ENCODE measurements around the gene SGPP2.
"Not testable (repeated sequence)": the region's sequence is repeated elsewhere in the genome, so short reads cannot be mapped to it uniquely, and the experiment has no call there.

The SGPP2 gene

DNA sequence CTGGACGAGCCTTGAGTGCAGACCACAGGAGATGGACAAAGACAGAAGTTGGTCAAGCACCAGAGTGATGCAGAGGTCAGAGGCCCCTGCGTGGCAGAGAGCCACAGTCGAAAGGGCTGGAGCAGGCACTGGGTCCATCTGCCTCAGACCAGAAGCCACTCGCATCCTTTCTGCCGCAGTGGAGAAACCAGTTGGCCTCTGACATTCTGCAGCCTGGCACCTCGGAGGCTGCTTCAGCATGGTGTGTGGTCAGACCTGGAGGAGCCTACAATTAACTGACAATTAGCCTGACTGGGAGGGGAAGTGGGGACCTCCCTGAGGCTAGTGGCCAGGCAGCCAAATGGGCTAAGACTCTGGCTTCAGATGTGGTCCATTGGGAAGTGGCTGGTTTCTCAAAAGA is 111.1 kb downstream of the SGPP2 start:
- DNase-seq = no peak

GRCh38 chr2:222538535-222538934 is 114.2 kb downstream of the SGPP2 start:
- DNase-seq = no peak

DNA sequence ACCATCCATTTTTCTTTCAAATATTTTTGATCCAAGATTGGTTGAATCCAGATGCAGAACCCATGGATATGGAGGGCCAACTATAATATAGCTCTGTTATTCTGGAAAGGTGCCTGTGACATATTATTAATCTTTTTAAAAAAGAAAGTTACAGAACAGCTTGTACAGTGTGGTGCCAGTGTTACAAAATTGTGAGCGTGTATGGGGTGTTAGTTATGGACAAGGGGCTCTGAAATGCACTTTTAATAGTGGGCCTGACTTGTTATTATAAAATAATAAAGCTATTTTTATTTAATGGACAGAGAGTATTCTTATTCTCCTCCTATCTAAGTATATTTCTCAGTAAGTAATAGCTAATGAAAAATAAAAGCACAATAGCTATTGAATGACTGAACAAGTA is 120.3 kb downstream of the SGPP2 start:
- DNase-seq = no peak

GRCh38 chr2:222545823-222546795 is 121.8 kb downstream of the SGPP2 start:
- DNase-seq = no peak

DNA sequence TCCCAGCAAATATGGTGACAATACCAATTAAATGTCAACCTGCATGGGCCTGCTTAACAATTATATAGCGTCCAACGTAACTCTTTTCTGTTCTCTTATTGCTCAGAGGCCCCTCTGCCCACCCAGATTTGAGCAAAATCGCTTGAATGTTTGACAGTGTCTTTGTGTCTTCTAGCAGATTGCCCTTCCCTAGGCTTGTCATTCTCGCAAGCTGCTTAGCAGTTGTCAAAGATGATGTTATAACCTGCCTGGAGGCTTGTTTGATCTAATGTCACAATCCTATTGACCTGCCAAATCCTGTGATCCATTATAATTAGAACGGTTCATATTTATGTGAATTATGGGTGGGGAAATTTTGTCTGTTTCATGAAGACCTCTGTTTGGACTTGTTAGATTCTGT is 122.7 kb downstream of the SGPP2 start:
- no peak for DNase-seq

GRCh38 chr2:222548992-222549391 is 124.6 kb downstream of the SGPP2 start:
- no peak for DNase-seq

DNA sequence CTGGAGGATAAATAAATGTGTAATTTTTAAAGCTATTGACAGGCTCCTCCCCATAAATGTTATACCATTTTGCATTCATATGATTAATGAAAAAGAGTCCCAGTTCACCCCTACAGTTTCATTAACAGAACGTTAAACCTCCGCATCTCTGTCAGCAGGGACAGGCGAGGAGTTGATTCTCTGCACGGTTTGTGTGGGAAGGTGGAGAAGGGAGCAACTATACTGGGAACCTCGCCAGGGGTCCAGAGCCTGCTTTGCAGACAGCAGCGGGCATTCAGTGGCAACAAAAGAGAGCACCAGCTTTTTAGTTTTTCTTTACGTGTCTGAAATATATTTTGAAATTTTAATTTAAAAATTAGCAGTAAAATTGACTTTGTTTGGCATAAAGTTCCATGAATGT is 130.2 kb downstream of the SGPP2 start:
- DNase-seq = no peak

GRCh38 chr2:222561151-222561550 is 136.8 kb downstream of the SGPP2 start:
- no peak for DNase-seq

DNA sequence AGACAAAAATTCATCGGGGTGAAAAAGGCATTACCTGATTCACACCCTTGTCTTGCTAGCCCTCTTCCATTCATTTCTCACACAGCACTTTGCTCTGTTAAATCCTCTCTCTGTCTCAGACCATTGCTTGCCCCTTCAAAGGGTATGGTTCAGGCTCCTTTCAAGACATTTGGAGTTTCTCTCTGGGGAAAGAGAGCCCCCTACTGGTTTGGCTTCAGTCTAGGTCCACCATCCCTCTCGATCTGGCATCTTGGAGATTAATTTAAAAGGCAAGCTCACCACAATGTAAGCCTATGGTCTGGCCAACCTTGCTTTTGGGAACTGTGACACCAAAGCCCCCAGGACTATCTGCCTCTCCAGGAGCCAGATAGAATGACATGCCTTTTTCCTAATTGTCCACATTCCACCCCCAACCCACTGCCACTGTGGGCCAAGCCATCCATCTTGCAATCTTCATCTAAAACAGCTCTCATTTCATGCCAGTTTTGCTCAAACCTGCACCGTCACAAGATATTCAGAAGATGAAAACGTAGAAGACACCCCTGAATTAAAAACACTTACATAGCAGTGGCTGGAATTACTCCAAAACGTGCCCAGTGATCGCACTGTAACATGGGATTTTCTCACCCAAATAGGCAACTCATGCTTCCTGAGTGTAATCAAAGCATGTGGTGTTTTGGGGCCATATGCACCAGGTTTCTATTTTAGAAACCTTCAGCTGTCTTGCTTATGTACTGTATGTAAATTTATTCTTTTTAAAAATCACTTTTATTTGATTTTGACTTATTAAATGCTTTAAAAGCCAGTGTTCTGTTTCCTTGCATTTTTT is 137.7 kb downstream of the SGPP2 start:
- DNase-seq = peak; percentile 50

DNA sequence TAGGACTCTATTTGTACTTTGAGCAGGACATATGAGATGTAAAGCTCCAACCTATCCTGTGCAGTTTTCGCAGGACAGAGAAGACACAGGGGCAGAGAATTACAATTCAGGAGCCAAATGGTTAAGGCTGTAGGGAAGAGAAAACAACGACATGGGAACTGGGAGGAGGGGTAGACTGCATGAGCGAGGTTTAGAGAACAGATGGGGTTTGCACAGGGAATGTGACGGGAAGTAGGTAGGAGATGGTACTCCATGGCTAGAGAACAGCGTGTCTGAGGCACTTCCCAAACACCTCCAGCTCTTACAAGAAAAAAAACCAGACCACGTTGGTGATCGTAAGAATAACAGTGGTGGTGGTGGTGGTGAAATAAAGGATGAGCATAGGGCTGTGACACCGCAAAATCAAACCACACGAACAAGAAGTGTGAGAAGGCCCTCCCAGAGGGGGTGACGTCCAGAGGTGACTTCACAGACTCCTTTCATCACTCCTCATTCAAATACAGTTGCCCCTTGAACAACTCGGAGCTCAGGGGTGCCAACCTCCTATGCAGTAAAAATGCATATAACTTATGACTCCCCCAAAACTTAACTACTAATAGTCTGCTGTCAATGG is 138.9 kb downstream of the SGPP2 start:
- no peak for DNase-seq

DNA sequence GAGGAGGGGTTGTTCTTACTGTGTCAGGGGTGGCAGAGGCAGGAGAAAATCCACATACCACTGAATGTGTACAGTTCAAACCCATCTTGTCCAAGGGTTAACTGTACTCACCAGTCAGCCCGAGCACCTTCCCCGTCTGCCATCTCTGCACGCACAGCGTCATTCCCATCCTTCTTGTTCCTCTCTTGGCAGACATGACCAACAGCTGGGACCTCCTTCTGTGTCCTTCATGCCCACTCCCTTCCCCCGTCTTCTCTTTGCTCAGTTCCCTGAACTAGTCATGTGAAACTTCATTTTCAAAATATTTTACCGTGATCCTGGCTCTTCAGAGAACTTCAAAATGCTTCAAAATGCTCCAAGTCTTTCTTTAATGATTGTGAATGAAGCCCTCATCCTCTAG is 139.6 kb downstream of the SGPP2 start:
- DNase-seq = no peak

GRCh38 chr2:222566229-222566628 is 141.9 kb downstream of the SGPP2 start:
- DNase-seq = no peak

GRCh38 chr2:222568865-222569264 is 144.5 kb downstream of the SGPP2 start:
- peak; percentile 86 for DNase-seq

- no peak for DNase-seq
Observed at GRCh38 chr2:222569826-222570225, 145.5 kb downstream of the SGPP2 start.

DNA sequence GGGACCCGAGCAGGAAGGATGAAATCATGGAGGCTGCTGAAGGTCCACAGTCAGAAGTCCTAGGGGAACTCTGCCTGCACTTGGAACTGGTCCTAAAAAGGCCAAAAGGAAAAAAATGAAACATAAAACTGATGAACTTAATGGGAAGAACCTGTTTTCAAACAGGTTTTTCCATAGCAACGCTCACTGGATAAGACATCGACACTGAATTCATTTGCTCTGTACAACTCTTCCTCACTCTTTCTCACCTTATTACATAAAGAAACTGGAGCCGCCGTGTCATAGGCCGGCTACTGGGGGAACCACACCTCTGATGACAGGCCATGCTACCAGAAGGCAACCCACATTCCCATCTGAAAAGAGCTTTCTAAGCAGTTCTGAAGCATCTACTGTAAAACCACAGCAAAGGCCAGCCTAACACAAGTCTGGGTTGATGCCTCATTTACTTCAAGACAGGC is 147.9 kb downstream of the SGPP2 start:
- DNase-seq = no peak

GRCh38 chr2:222572751-222573174 is 148.4 kb downstream of the SGPP2 start:
- DNase-seq = no peak

GRCh38 chr2:222575618-222576017 is 151.3 kb downstream of the SGPP2 start:
- no peak for DNase-seq

DNA sequence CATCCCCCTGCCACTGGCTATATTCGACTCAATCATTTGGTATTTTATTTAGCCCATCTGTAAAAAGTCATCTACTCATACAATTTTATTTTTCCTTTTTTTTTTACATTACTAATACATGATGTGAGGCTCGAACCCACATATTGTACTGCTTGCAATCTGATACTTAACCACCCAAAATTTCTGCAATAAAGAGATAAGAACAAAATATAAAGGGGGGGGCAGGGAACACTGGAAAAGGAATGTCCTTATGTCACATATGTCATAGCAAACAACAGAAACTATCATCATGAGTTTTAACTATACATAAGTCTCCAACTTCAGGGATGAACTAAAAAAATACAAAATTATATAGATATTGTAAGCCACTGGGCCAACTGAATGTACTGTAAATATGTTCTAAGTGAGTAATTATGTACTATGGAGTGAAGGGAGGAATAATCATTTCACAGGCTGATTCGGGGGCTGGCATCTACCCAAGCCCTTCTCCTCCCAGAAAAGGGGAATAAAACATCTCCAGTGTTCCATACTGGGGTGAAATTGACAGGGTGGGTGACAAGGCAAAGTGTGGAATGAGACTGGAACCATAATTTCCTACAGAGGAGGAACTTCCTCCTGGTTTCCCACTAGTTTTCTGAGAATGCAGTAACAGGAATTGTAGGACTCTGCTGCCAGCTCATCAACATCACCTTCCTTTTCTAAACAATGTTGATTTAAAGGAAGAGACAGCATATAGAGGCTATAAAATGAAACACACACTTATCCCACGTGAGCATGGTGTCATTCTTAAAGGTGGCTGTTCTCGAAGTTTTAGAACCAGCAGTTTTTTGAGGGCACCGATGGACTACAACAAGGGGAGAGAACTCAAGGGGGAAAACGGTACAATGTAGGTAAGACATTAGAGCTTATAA is 152.1 kb downstream of the SGPP2 start:
- no peak for DNase-seq

- DNase-seq = no peak
Observed at GRCh38 chr2:222577341-222577740, 153.0 kb downstream of the SGPP2 start.

DNA sequence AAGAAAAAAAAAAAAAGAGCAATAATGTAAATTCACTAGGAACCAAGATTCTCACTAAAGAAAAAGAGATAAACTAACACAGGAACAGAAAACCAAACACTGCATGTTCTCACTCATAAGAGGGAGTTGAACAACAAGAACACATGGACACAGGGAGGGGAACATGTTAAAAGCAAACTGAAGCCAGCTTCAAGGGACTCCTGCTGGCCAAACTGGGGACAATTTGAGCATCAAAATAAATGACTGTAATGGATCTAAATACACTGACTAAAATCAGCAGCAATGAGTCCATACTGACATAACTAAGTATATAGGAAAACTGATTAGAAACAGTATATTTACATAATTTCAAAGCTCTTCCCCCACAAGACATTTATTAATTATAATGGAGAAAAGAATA is 158.6 kb downstream of the SGPP2 start:
- DNase-seq = no peak

DNA sequence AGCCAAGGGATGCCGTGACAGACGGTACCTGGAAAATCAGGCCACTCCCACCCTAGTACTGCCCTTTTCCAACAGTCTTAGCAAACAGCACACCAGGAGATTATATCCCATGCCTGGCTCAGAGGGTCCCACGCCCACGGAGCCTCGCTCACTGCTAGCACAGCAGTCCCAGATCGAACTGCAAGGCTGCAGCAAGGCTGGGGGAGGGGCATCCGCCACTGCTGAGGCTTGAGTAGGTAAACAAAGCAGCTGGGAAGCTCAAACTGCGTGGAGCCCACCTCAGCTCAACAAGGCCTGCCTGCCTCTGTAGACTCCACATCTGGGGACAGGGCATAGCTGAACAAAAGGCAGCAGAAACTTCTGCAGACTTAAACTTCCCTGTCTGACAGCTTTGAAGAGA is 160.2 kb downstream of the SGPP2 start:
- DNase-seq = not testable (repeated sequence)

DNA sequence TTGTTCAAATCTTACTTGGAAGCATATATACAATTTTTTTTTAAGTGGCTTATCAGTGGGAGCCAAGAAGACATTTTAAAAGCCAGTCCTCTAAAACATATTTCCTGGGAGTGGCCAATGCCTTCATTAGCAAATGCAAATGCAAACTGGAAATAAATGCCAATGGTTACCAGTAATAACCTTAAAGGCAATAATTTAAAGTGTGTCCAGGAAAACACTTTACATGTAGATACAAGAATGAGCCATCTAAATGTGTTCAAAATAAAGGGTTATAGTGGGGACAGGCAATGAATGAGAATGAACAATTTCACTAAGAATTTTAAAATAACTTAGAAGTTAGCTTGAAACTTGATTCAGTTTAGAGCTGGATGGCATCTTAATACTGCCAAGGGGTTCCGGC is 167.3 kb downstream of the SGPP2 start:
- no peak for DNase-seq
